Epithelial cell of proximal tubule (primary cell): ENCODE results near the gene GLT1D1. TPM values are rescaled to one million over a fixed set of nuclear protein-coding genes. Genes with fewer than 3 reads are reported as not detected.

Experiments
- DNase-seq: peaks from one replicate; pipeline ENCODE4 v3.0.0-alpha.2; 2011; ENCODE audit warnings: low read depth
- H3K4me3 ChIP-seq: 2 replicates; pipeline ENCODE4 v1.5.1; 2011; ENCODE audit warnings: low read depth, mild to moderate bottlenecking, low read length
- CTCF ChIP-seq: conservative IDR thresholded peaks from 2 replicates; pipeline ENCODE4 v1.5.1; 2012; ENCODE audit warnings: low read depth, mild to moderate bottlenecking, low read length
- total RNA-seq: library from RNA; depleted of rRNA; stranded (reverse); fragments of >200 nt; gene quantifications from 2 replicates; pipeline ENCODE4 v1.2.3, GENCODE V29; 2015

Gene GLT1D1
- total RNA-seq, 1 donor from 2014 or later = 0.46 TPM

- no peak overlapping the region for H3K4me3 ChIP-seq
- no peak for DNase-seq
- no peak for TF ChIP-seq CTCF
Measured at GRCh38 chr12:128906485-128907137, 53.3 kb downstream of the GLT1D1 start.

DNA sequence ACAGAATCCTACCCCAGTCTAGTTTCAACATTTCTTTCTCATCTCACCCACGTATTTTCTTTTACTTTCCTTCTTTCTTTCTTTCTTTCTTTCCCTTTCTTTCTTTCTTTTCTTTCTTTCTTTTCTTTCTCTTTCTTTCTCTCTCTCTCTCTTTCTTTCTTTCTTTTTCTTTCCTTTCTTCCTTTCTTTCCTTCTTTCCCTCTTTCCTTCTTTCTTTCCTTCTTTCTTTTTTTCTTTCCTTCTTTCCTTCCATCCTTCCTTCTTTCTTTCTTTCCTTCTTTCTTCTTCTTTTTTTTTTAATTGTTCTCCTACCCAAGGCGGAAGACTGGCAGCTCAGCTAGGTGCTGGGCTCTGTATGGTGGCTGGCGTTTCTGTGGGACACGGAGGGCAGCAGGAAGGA is 55.0 kb downstream of the GLT1D1 start:
- H3K4me3 ChIP-seq = no peak overlapping the region
- no peak for DNase-seq
- TF ChIP-seq CTCF = no peak

- no peak overlapping the region for H3K4me3 ChIP-seq
- DNase-seq = no peak
- TF ChIP-seq CTCF = no peak
Measured at GRCh38 chr12:128909653-128910052, 56.4 kb downstream of the GLT1D1 start.

GRCh38 chr12:128910629-128911028 is 57.4 kb downstream of the GLT1D1 start:
- DNase-seq = no peak
- H3K4me3 ChIP-seq = no peak overlapping the region
- TF ChIP-seq CTCF = no peak

DNA sequence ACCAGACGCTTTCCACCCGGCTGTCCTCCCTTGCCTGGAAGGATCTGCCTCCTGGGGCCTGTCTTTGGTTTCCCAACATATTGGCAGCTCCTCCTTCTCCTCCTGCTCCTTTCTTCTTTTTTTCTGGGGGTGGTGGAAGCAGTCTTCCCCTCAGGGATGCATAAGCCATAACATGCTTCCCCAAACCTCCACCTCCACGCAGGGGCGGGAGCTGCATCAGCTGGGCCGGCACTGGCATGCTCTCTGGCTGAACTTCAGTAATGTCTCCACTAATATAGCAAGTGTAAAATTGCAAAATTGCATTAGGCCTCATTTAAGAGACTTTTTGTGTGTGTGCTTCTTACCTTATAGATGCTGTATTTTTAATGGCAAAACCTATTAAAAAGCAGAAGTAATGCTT is 58.6 kb downstream of the GLT1D1 start:
- TF ChIP-seq CTCF = no peak
- DNase-seq = no peak
- no peak overlapping the region for H3K4me3 ChIP-seq

DNA sequence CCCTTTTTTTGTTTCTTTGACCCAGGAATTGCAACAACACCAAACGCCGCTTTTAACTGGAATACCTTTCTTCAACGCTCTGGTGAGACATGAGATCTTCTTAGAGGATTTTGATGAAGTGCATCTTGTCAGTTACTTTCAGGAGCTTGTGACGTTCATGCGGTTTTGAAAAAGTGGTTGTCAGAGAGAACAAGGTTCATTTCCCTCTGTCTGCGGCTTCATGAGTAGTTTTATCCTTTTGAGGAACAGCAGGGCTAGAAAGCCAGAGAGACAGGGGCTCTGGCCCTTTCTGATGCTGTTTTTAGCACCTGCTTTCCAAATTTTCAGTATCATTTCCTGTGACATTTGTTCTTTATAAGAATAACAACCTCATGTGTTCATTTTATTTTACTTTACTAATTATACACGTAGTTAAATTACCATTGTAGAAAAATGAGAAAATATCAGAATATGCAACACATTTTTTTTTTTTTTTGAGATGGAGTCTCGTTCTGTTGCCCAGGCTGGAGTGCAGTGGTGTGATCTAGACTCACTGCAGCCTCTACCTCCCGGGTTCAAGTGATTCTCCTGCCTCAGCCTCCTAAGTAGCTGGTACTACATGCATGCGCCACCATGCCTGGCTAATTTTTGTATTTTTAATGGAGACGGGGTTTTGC is 61.8 kb downstream of the GLT1D1 start:
- H3K4me3 ChIP-seq = no peak overlapping the region
- no peak for TF ChIP-seq CTCF
- no peak for DNase-seq

GRCh38 chr12:128916425-128916824 is 63.1 kb downstream of the GLT1D1 start:
- no peak overlapping the region for H3K4me3 ChIP-seq
- DNase-seq = no peak
- no peak for TF ChIP-seq CTCF
